HG02981 (cell line): ENCODE results near the gene HMG20A.
"Not testable (repeated sequence)": the region's sequence is repeated elsewhere in the genome, so short reads cannot be mapped to it uniquely, and the experiment has no call there.

ENCODE experiments used
- ATAC-seq: cut with Tn5 transposase; IDR thresholded peaks from one replicate; pipeline ENCODE4 v1.9.1; 2021; ENCODE audit warnings: mild to moderate bottlenecking, moderate library complexity; ENCODE audit not compliant: unreplicated experiment

HMG20A gene

DNA sequence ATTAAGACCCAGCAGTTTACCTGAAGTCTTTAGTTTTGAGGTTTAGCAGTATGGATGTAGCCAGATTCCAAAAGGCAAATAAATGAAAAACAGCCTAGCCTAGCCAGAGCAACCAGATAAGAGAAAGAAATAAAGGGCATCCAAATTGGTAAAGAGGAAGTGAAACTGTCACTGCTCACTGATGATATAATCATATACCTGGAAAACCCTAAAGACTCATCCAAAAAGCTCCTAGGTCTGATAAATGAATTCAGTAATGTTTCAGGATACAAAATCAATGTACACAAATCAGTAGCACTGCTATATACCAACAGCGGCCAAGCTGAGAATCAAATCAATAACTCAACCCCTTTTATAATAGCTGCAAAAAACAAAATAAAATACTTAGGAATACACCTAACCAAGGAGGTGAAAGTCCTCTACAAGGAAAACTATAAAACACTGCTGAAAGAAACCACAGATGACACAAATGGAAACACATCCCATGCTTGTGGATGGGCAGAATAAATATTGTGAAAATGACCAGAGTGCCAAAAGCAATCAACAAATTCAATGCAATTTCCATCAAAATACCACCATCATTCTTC is 14.4 kb upstream of the HMG20A start:
- ATAC-seq = not testable (repeated sequence)

DNA sequence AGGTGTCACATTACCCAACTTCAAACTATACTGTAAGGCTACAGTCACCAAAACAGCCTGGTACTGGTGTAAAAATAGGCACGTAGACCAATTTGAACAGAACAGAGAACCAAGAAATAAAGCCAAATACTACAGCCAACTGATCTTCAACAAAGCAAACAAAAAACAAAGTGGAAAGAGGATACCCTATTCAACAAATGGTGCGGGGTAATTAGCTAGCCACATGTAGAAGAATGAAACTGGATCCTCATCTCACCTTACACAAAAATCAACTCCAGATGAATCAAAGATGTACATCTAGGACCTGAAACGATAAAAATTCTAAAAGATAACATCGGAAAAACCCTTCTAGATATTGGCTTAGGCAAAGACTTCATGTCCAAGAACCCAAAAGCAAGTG is 13.8 kb upstream of the HMG20A start:
- no peak for ATAC-seq

DNA sequence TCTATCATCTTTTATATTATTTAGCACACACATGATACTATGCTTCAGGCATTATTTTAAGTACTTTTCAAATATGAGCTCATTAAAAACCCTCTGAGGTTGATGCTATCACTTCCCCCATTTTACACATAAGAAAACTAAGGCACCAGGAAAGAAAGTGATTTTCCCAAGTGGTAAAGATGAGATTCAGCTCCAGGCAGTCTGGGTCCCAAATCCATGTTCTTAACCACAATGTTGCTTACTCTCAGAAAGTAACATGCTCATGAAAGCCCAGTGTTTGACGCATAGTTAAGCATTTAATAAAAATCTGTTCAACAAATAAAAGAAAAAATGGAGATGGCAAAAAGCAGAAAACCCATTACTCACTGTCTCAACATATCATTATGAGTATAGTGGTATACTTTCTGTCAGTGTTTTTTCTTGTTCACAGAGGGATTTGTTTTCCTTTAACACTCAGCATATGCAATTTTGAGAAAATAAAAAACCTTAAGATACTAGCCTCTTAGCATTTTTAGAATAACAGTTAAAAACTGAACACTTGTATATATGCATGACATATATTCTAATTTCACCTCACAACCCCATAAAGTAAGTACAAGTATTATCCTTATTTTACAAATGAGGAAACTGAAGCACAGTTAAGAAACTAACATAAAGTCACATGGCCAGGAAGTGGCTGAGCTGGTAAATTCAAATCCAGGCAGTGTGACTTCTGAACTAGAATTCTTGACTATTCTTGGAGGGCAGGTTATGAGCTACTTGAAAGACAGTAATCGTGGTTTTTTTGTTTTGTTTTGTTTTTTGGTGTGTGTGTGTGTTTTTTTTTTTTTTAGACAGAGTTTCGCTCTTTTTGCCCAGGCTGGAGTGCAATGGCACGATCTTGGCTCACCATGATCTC is 11.2 kb upstream of the HMG20A start:
- peak; percentile 70 for ATAC-seq

DNA sequence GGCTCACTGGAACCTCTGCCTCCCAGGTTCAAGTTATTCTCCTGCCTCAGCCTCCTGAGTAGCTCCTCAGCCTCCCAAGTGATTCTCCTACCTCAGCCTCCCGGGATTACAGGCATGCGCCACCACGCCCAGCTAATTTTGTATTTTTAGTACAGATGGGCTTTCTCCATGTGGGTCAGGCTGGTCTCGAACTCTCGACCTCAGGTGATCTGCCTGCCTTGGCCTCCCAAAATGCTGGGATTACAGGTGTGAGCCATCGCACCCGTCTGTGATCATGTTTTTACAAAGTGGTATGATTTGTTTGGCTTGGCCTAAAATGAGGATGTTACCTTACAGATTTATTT is 10.6 kb upstream of the HMG20A start:
- not testable (repeated sequence) for ATAC-seq

DNA sequence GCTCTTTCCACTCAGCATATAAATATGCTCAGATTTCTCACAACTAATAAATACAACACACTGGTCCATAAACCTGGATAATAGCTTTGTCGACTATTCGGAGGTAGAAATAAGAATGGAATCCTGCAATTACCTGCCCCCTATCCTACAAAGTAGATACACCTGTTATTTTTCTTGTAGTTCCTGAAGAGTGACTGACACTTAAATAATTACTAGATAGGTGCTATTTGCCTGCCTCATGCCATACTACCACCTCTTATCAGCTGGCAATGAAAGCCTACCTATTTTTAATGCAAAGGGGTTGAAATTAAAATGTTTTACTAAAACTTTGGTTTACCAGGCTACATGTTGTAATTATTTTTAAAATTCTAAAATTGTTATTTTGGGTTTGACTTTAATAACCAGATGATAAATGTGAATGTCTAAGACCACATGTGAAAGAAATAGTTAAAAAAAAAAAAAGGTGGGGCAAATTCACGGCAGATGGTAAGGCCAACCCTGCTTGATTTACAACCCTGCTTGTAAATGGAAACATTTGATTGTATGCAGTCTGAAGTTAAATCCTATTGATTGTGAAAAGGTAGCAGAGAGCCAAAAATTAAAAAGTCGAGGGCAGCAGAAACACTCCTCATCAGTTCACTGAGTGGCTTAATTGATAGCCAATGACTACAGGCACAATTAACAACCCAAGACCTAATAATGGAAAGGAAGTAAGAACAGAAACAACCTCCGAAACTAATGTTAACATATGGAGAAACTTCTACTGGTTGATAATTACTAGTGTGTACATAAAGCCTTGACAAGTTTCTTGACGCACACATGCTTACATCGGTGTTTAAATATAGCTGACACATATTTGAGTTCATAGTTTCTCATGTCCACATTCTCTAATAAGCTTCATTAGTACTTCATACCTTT is 9.7 kb upstream of the HMG20A start:
- ATAC-seq = no peak

DNA sequence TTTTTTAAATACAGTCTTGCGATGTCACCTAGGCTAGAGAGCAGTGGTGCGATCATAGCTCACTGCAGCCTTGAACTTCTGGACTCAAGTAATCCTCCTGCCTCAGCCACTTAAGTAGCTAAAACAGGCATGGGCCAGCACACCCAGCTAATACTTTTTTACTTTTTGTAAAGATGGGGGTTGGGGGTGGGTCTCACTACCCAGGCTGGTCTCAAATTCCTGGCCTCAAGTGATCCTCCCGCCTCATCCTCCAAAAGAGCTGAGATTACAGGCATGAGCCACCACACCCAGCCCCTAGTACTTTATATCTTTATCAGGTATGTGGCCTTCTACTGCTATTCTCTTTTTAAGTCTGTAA is 9.1 kb upstream of the HMG20A start:
- no peak for ATAC-seq

DNA sequence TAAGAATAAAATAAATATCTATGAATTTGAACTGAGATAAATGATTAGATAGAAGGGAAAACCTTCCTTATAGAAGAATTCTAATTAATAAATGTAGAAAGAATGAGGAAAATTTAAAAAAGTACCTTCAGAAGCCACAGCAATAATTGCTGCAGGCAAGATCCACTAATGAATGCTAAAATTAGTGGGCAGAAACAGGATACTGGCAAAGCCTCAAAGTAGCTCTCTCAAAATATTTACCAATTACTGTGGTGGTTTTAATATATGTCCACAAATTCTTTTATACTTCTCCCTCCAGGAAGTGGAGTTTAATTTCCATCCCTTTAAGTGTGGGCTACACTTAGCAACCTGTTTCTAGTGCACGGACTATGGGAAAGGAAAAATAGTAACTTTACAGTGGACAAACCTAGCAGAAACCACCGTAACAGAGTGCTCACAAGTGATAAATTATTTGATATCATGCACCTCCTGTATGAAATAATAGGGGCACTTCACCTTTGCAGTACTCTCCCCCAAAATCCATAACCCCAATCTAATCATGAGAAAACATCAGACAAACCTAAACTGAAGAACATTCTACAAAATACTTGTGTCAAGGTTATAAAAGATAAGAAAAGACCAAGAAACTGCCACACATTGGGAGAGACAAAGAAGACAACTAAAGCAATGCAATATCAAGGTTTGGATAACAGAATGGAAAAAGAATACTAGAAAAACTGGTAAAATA is 7.6 kb upstream of the HMG20A start:
- no peak for ATAC-seq

DNA sequence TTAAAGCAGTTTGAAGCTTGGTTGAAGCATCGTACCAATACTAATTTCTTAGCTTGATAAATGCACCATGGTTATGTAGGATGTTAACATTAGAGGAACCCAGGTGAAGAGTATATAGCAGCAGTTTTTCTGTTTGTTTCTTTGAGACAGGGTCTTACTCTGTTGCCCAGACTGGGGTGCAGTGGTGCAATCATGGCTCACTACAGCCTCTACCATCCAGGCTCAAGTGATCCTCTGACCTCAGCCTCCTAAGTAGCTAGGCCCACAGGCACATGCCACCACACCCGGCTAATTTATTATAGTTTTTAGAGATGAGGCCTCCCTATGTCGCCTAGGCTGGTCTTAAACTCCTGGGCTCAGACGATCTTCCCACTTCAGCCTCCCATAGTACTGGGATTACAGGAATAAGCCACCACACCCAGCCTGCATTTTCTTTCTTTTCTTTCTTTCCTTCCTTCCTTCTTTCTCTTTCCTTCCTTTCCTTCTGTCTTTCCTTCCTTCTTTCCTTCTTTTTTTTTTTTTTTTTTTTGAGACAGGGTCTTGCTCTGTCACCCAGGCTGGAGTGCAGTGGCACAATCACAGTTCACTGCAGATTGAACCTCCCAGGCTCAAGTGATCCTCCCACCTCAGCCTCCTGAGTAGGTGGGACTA is 6.9 kb upstream of the HMG20A start:
- no peak for ATAC-seq

DNA sequence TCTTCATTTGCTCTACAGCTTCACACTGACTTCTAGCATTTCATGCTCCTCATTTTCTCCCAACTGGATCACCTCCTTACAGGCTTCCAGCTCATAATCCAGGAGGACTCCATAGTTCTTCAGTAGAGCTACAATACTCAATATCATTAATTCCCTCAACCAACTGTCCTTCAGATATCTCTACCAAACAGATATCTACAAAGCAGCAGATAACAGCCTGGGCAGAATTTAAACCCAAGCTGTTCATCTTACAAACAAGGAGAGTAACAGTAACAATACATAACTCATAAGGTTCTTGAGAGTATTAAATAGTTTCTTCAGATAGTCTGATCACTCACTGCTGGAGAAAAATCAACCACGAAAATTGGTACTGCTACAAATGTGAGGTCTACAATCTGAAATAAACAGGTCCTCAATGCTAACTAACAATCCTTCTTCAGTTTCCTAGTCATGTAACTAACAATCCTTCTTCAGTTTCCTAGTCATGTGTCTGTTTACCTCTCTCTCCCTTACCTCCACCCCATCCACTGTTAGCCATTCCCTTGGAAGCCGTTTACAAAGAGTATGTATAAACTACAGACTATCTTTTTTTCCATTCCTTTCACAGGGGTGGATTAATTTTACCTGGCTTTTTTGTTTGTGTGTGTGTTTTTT is 5.8 kb upstream of the HMG20A start:
- ATAC-seq = no peak

DNA sequence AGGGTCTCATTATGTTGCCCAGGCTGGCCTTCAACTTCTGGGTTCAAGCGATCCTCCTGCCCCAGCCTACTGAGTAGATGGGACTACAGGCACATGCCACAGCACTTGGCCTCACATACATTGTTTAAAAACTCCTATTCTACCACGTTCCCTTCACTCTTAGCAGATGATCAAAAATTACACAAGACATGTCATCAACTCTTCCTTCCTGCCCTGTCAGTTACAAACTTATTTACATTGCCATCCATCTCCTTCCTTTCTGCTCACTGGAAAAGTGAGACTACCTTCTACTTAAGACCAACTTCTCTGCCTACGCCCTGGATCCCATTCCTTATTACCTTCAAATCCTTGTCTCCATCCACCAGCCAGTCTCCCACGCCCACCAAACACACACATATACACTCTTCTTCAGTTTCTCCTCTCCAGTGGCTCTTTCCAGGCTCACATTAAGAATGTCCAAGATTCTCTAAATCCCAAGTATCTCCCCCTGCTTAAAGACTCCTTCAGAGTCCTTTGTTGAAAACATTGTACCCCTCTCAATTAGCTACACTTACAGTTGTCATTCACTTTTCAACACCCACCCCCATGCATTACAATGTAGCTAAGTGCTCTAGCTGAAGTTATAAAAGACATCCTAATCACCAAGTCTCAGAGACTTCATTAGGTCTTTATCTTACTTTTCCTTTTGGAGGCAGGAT is 5.1 kb upstream of the HMG20A start:
- ATAC-seq = no peak

DNA sequence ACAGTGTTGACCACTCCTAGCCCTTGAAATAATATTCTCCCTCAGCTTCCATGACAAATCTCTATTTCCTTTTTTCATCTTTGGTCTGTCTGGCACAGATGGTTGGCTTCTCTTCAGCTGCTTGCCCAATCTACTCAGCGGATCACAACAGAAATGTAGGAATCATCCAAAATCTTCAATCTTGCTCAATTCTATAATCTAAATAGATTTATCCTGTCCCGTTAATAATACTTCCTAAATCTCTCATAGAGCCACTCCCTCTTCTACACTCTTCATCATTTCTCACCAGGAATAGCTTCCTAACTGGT is 4.6 kb upstream of the HMG20A start:
- no peak for ATAC-seq

DNA sequence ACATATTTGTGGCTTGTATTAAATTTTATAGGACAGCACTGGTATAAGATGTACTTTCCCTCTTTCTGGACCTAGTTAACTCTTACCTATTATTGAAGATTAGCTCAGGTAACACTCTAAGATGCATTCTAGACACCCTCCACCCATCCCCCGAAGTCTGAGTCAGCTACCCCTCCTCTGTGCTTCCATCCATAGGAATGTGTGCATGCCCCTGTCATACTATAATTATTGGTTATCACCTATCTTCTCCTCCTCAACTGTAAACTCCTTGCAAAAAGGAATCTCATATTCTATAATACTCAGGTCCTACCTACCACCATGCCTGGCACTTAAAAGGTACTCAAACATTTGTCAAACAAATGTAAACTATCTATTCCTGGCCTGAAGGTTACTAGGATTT is 3.7 kb upstream of the HMG20A start:
- ATAC-seq = no peak

DNA sequence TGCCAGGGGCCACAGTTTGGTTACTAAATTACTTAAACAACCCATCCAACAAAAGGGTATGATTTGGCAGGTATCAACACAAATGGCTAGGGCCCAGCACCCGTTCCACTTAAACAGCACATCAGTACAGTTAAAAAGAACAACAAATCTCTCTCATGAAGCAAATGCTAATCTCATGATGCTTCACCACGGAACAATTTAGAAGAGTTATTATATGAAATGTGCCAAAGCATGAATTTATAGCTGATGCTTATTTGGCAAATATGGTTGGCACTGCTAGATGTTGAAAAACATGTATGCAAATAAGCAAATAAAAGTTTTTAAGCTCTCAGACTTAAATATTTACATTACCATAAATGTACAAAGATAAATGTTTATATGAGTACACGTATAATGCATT is 3.1 kb upstream of the HMG20A start:
- no peak for ATAC-seq

DNA sequence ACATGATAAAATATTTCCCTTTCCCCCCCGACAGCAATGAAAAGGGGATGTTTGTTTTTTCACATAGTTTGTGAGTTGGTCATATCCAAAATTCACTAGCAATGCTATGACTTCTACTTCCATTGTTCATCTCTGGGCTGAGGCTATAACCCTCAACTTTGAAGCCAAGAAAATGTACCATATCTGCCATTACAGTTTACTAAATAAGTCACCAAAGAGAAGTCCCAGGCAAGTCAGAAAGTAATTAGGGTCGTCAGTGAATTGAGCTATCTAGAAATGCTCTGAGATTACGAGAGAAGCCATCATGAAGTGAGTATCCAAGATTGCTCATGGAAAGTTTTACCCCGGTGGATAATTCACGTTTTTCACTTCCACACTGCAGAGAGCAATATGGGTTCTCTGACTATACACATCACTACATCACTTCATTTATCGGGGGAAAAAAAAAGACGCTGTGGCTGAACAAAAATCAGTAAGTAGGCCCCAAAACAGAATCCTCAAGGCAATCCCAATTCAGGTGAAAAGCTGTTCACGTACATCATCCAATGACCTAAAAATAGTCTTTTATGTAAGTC is 2.2 kb upstream of the HMG20A start:
- no peak for ATAC-seq

DNA sequence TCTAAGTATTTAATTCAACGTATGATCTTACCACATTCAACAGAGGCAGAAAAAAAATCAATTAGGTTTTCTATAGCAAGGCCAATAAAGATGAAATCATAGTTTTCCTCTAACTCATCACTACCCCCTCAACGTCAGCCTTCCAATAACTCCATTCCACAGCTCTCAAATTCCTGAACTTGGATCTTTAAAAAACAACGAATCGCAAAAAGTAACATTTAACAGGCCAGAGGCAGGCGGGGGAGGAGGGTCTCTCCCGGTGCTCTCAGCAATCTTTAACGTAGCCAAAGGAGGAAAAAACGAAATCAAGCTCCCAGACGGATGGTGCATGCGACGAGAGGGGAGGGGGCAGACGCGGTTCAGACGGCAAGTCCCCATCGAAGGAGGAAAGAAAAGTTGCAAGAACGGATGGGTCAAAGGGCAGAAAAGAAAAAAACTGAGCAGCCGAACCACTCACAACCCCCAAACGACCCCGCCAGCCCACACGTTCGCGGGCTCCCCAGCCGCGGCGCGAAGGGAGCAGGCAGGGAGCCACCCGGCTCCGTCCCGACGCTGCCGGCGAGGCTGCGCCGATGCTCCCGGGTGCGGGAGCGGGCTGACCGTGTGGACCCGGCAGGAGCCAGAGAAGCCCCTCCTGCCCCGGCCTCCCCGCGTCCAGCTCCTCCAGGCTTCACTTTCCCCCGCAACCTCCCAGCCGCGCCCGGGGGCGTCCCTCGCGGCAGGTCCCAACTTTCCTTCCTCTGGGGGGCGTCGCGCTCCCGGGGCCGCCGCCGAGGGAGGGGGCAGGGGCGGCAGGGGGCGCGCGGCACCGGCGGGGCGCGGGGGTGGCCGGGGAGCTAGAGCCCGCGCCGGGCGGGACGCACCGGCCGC is 1.5 kb upstream of the HMG20A start:
- ATAC-seq = peak; percentile 17

DNA sequence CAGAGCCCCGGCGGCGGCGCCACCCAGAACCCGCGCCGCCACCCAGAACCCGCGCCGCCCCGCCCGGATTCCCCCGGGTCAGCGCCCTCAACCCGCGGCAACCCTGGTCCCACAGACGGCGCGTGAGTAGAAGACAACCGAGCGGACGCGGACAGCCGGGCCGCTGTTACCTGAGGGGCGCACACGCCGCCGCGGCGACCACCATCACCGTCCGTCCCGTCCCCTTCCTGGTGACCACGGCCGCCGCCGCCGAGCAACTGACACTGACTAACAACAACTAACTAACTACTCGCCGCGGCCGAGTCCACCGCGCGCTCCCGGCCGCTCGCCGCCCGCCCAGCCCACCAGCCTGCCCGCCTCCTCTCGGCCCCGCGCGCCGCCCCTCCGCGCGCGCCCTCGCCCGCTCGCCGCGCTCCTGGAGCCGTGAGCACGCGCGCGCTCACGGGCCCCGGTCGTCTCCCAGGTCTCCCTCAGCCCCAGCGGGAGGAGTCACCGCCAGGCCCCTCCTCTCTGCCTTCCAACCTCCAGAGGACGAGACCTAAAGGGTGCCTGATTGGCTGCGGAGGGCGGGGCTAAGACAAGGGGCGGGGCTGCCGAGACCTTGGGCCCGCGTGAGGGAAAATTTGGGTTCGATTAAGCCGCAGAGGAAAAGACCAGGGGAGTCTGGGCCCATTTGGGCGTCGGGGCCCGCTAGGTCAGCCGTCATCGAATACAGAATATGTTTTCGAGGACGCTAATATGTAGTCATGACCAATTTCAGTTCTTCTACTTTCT is 665 bp upstream of the HMG20A start, which contains the start of gene PEAK1:
TSS of gene PEAK1 (minus strand) at position 269 of the 774 bp plus-strand sequence. CDS start 238,178 bp downstream, outside the sequence.
- peak; percentile 92 for ATAC-seq

DNA sequence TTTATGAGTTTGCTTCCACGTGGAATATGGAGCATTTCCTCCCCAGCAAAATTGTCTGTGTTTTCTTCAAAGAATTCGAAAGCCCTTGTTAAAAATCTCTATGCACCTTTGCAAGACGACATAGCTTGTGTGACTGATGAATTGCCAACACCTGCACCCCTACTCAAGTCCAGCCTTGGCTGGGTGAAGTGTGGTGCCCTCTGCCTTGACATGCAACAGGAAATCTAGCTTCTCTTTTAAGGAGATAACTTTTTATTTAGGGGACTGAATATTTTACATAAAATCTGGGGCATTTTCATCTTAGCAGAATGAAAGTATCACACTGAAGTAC is 647 bp downstream of the HMG20A start:
- ATAC-seq = no peak

DNA sequence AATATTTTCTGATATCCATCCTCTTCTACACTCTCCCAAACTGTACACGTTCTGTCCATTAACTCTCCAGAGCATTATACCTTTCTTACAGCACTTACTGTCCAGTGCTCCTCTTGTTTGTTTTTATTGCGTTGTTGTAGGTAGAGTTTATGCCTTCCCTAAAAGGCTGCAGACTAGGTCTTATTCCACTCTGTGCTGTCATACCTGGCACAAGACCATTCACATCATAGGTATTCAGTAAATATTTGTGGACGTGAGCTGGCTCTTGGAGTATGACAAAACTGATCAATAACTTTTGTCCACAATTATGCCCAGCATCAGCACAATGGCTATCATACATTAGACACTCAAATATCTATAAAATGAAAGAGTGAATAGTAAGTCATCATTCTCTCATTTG is 4.4 kb downstream of the HMG20A start:
- ATAC-seq = no peak
